ENCODE results near the gene LARP6. TPM values are rescaled to one million over a fixed set of nuclear protein-coding genes. Genes with fewer than 3 reads are reported as not detected.

The LARP6 gene
- total RNA-seq, 1 experiment from 2014 or later, result 53.6 TPM

DNA sequence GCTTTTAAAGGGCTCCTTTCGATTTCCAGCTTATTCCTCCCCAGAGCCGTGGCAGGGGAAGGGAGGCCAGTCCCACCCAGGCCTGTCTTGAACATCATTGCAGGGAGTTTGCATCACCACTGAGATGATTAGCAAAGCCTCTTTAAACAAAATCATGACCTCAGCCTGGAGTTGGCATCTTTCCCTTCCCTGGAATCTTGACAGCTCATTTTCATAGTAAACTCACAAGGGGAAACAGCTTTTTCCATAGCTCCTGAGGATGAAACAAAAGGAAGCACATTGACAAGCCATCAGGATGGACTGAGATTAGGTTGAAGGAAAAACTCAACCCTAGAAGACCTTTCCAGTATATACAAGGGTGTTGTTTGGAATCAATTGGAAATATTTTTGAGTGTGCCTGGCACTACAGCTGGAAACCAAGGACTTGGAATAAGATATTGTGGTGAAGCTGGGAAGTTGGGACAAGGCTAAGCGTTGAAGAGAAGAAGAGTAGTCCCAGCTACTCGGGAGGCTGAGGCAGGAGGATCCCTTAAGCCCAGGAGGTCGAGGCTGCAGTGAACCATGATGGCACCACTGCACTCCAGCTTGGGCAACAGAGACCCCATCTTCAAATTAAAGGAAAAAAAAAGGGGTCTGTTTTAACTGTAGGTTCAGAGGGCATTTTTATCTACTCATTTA is 3.1 kb upstream of the LARP6 start:
- no peaks in the 10 kb centered on the region for H3K36me3 ChIP-seq (ENCODE audit: insufficient read depth, low read length, poor library complexity, severe bottlenecking)
- BruUV-seq (replicated peaks), result TSS peak; percentile 43
- DNase-seq (ENCODE audit: low spot score), result peak; percentile 75
- no peaks in the 10 kb centered on the region for H3K9me3 ChIP-seq (ENCODE audit: low read depth, low read length, poor library complexity, severe bottlenecking)
- intact Hi-C loops (cut with micrococcal nuclease; ENCODE audit: unreplicated experiment), result no loop called here
- peak overlapping the region; percentile 75 for H3K27ac ChIP-seq (ENCODE audit: low read depth, low read length, poor library complexity, severe bottlenecking)
- POLR2A ChIA-PET (ENCODE audit: low non-redundant PET), result interaction anchor here (0.6 to 0.9 kb wide), 2 partner anchors 10 to 13 kb away, joined by 3 to 4 read pairs; no protein-coding TSS in a partner anchor
- no peaks in the 10 kb centered on the region for H3K27me3 ChIP-seq (replicated peaks; ENCODE audit: insufficient read depth, low read depth, low read length, poor library complexity)
- H3K4me3 ChIP-seq (ENCODE audit: low read depth, low read length, poor library complexity, severe bottlenecking), result no peak overlapping the region
- CTCF ChIA-PET, result interaction anchor here (0.6 kb wide), 1 partner anchor 15 kb away, joined by 21 read pairs; no protein-coding TSS in a partner anchor
- H3K4me1 ChIP-seq (ENCODE audit: insufficient read depth, low read length, poor library complexity, severe bottlenecking), result peaks cover 24% of the 10 kb centered on the region
- TF ChIP-seq, protein P1, sequence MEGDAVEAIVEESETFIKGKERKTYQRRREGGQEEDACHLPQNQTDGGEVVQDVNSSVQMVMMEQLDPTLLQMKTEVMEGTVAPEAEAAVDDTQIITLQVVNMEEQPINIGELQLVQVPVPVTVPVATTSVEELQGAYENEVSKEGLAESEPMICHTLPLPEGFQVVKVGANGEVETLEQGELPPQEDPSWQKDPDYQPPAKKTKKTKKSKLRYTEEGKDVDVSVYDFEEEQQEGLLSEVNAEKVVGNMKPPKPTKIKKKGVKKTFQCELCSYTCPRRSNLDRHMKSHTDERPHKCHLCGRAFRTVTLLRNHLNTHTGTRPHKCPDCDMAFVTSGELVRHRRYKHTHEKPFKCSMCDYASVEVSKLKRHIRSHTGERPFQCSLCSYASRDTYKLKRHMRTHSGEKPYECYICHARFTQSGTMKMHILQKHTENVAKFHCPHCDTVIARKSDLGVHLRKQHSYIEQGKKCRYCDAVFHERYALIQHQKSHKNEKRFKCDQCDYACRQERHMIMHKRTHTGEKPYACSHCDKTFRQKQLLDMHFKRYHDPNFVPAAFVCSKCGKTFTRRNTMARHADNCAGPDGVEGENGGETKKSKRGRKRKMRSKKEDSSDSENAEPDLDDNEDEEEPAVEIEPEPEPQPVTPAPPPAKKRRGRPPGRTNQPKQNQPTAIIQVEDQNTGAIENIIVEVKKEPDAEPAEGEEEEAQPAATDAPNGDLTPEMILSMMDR (conservative IDR thresholded peaks at IDR 0.05; ENCODE audit: low read depth, low read length), result no peak
- no peak for TF ChIP-seq EZH2 (IDR thresholded peaks at IDR 0.05; ENCODE audit: borderline replicate concordance, low read depth, low read length, poor library complexity, severe bottlenecking)

DNA sequence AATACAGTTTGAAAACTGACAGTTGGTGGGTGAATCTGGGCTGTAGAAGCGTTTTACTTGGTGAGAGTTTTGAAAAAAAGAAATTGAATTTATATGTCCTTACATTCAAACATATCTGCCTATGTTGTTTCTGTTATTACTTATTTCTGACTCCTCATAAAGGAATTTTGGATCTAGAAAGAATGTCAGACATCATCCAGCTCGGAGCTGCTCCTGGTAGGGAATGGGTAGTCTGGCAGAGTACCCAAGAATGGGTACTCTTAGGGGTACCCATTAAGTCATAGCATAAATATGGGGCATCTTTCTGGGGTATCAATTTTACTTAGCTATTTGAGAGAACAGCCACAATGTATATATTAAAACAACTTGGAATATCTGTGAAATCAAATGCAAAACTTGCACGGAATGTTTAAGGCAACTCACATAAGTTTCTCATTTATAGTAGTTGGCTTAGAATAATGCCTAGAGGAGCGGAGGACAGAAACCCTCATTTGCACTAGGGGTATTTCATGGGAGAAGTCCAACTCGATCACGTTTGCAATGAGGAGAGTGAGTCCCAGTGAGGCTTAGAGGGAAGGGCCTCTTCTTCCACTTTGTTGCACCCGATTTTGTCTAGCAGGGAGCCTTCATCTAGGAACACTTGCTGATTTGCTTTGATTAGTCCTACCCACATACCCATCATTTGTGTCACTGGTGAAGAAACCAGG is 2.4 kb upstream of the LARP6 start:
- intact Hi-C loops (cut with micrococcal nuclease; ENCODE audit: unreplicated experiment), result no loop called here
- DNase-seq (ENCODE audit: low spot score), result no peak

DNA sequence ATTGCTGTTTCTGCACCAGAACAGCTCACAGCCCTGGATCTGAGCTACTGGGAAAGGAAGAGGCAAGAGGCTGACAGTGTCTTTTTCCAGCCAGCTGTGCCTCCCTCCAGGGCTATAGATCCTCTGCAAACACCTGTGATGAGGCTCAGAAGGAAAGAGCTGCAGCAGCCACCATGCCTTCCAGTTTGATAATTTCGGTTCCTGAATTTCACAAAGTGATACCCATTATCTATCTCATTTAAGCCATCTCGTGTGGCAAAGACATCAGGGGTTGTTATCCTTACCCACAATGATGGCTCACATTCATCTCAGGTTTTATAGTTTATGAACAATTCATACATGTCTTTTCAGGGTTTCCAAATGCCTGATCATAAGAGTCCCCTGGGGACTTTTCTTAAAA is 1.8 kb upstream of the LARP6 start:
- no peak for DNase-seq (ENCODE audit: low spot score)
- Histone ChIP-seq H3K36me3 (ENCODE audit: insufficient read depth, low read length, poor library complexity, severe bottlenecking) (peaks cover 11% of the 10 kb centered on the region), H3K27me3 (replicated peaks; ENCODE audit: insufficient read depth, low read depth, low read length, poor library complexity) (no peaks in the 10 kb centered on the region), H3K4me1 (ENCODE audit: insufficient read depth, low read length, poor library complexity, severe bottlenecking) (peaks cover 24% of the 10 kb centered on the region), H3K27ac (ENCODE audit: low read depth, low read length, poor library complexity, severe bottlenecking) (peak overlapping the region; percentile 75), H3K9me3 (ENCODE audit: low read depth, low read length, poor library complexity, severe bottlenecking) (no peaks in the 10 kb centered on the region), H3K4me3 (ENCODE audit: low read depth, low read length, poor library complexity, severe bottlenecking) (no peak overlapping the region)
- ChIA-PET POLR2A (ENCODE audit: low non-redundant PET) (interaction anchor here (0.6 kb wide), 1 partner anchor 753 kb away, joined by 3 read pairs; no protein-coding TSS in a partner anchor), CTCF (no interaction called here)
- TF ChIP-seq EZH2 (IDR thresholded peaks at IDR 0.05; ENCODE audit: borderline replicate concordance, low read depth, low read length, poor library complexity, severe bottlenecking), result no peak
- TF ChIP-seq, protein P1 (conservative IDR thresholded peaks at IDR 0.05; ENCODE audit: low read depth, low read length), result no peak
- intact Hi-C loops (cut with micrococcal nuclease; ENCODE audit: unreplicated experiment), result no loop called here
- BruUV-seq (replicated peaks), result no TSS peak

More for the DNA sequence above, 2.4 kb upstream of the LARP6 start:
- peak overlapping the region; percentile 75 for H3K27ac ChIP-seq (ENCODE audit: low read depth, low read length, poor library complexity, severe bottlenecking)
- TF ChIP-seq EZH2 (IDR thresholded peaks at IDR 0.05; ENCODE audit: borderline replicate concordance, low read depth, low read length, poor library complexity, severe bottlenecking), result no peak
- TF ChIP-seq, protein P1 (conservative IDR thresholded peaks at IDR 0.05; ENCODE audit: low read depth, low read length), result no peak
- no TSS peak for BruUV-seq (replicated peaks)
- H3K9me3 ChIP-seq (ENCODE audit: low read depth, low read length, poor library complexity, severe bottlenecking), result no peaks in the 10 kb centered on the region
- ChIA-PET CTCF (interaction anchor here (0.6 kb wide), 1 partner anchor 16 kb away, joined by 21 read pairs; no protein-coding TSS in a partner anchor), POLR2A (ENCODE audit: low non-redundant PET) (interaction anchor here (0.6 to 0.9 kb wide), 2 partner anchors 10 to 13 kb away, joined by 3 to 4 read pairs; no protein-coding TSS in a partner anchor)
- no peak overlapping the region for H3K4me3 ChIP-seq (ENCODE audit: low read depth, low read length, poor library complexity, severe bottlenecking)
- H3K27me3 ChIP-seq (replicated peaks; ENCODE audit: insufficient read depth, low read depth, low read length, poor library complexity), result no peaks in the 10 kb centered on the region
- peaks cover 5% of the 10 kb centered on the region for H3K36me3 ChIP-seq (ENCODE audit: insufficient read depth, low read length, poor library complexity, severe bottlenecking)
- peaks cover 24% of the 10 kb centered on the region for H3K4me1 ChIP-seq (ENCODE audit: insufficient read depth, low read length, poor library complexity, severe bottlenecking)

Data from A673 (cell line).